Duodenal mucosa (tissue), 2 donors: Measurements from ENCODE around the gene NPFFR1.

Experiments used
- H3K27ac ChIP-seq: one replicate; pipeline ENCODE4 v1.7.0; 2013; ENCODE audit warnings: low read depth, low read length
- H3K27me3 ChIP-seq, 2 donors: one replicate each; pipeline ENCODE4 v1.7.0; 2013; ENCODE audit warnings: low read length in 2 of 2, control low read depth in 1 of 2; ENCODE audit not compliant: insufficient read depth in 2 of 2, control insufficient read depth in 1 of 2
- H3K36me3 ChIP-seq, 2 donors: one replicate each; pipeline ENCODE4 v1.7.0; 2013; ENCODE audit warnings: low read length in 2 of 2, control low read depth in 1 of 2; ENCODE audit not compliant: insufficient read depth in 2 of 2, control insufficient read depth in 1 of 2
- H3K4me1 ChIP-seq, 2 donors: one replicate each; pipeline ENCODE4 v1.7.0; 2013; ENCODE audit warnings: low read length in 2 of 2, control low read depth in 1 of 2; ENCODE audit not compliant: insufficient read depth in 2 of 2, control insufficient read depth in 1 of 2
- H3K4me3 ChIP-seq, 2 donors: one replicate each; pipeline ENCODE4 v1.7.0; 2013; ENCODE audit warnings: low read length in 2 of 2, low read depth in 1 of 2
- H3K9ac ChIP-seq, 2 donors: one replicate each; pipeline ENCODE4 v1.7.0; 2013; ENCODE audit warnings: low read length in 2 of 2, low read depth in 1 of 2
- H3K9me3 ChIP-seq, 2 donors: one replicate each; pipeline ENCODE4 v1.7.0; 2013; ENCODE audit warnings: low read length in 2 of 2, control low read depth in 1 of 2; ENCODE audit not compliant: control insufficient read depth in 1 of 2

The NPFFR1 gene

DNA sequence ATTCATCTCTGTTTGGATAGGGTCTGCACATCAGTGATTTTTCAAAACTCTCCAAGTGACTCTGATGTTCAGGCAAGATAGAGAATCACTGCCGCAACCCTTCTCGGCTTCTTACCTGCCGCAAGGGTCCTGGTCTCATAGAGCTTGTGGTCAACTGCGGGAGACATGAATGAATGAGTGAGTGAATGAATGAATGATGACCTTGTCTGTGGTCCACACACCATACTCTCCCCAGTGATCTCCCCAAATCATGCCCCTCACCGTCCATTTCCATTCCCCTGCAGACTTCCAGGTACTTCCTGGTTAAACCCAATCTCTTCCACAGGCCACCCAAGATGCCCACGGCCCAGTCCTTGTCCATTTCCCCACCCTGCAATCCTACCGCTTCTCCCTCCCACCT lies 5.9 kb upstream of the NPFFR1 start:
- H3K9ac ChIP-seq, result no peak overlapping the region
- H3K27ac ChIP-seq, result no peak overlapping the region
- peaks cover 8 to 11% of the 10 kb centered on the region in 2 donors for H3K27me3 ChIP-seq
- H3K4me3 ChIP-seq, result no peak overlapping the region
- no peaks in the 10 kb centered on the region for H3K9me3 ChIP-seq
- no peaks in the 10 kb centered on the region for H3K4me1 ChIP-seq
- H3K36me3 ChIP-seq, result no peaks in the 10 kb centered on the region

DNA sequence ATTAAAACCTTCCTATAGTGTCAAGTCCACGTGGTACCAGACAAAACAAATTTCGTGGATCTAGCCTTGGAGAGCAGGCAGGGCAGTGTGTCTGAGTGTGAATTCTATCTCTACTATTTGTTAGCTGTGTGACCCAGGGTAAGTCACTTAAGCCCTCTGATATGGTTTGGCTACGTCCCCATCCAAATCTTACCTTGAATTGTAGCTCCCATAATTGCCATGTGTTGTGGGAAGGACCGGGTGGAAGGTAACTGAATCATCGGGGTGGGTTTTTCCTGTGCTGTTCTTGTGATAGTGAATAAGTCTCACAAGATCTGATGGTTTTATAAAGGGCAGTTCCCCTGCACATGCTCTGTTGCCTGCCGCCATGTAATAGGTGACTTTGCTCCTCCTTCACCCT lies 2.8 kb upstream of the NPFFR1 start:
- Histone ChIP-seq H3K27ac (no peak overlapping the region), H3K4me1 (peaks cover 0 to 5% of the 10 kb centered on the region in 2 donors), H3K36me3 (no peaks in the 10 kb centered on the region), H3K4me3 (no peak overlapping the region), H3K27me3 (peaks cover 31% of the 10 kb centered on the region in 2 donors), H3K9me3 (no peaks in the 10 kb centered on the region), H3K9ac (no peak overlapping the region)

DNA sequence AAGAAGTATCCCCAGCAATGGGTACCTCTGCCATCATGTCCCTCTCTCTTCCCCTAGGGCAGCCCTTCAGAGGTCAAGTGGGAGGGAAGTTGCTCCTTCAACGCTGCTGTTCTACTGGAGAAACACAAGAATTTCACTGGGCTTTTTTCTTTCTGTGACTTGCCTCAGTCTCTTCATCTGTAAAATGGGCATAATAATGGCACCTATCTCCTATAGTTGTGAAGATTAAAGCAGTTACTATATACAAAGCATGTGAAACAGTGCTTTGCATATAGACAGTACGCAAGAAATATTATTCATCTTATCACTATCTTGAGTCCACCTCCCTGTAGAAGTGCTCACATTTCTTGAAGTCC lies 1.6 kb upstream of the NPFFR1 start:
- Histone ChIP-seq H3K27ac (no peak overlapping the region), H3K4me3 (no peak overlapping the region), H3K27me3 (peaks cover 31% of the 10 kb centered on the region in 2 donors), H3K36me3 (no peaks in the 10 kb centered on the region), H3K9ac (no peak overlapping the region), H3K9me3 (no peaks in the 10 kb centered on the region), H3K4me1 (peaks cover 0 to 5% of the 10 kb centered on the region in 2 donors)

DNA sequence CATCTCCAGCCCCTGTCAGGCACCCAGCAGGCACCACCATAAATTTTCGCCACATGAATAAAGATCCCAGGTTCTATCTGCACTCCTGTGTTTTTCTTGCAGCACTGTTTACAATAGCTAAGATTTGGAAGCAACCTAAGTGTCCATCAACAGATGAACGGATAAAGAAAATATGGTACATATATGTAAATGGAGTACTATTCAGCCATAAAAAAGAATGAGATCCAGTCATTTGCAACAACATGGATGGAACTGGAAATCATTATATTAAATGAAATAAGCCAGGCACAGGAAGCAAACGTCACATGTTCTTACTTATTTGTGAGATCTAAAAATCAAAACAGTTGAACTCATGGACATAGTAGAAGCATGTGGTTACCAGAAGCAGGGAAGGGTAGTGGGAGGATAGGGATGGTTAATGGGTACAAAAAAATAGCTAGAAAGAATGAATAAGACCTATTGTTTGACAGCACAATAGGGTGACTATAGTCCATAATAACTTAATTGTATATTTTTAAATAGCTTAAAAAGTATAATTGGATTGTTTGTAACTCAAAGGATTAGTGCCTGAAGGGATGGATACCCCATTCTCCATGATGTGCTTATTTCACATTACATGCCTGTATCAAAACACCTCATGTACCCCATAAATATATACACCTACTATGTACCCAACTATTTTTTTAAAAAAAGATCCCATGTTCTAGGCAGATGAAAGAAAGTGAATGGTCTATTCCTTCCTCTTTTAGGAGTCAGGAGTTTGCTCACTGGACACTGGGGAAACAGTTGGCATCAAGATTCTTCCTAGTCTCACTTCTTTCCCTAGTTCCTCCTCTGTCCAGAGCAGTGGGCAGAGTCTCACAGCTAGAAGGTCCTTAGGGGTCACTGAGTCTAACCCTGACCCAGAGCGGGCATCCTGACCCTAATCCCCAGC lies 1.0 kb upstream of the NPFFR1 start:
- H3K36me3 ChIP-seq, result no peaks in the 10 kb centered on the region
- no peaks in the 10 kb centered on the region for H3K9me3 ChIP-seq
- peaks cover 31 to 33% of the 10 kb centered on the region in 2 donors for H3K27me3 ChIP-seq
- H3K27ac ChIP-seq, result no peak overlapping the region
- no peak overlapping the region for H3K4me3 ChIP-seq
- peaks cover 0 to 5% of the 10 kb centered on the region in 2 donors for H3K4me1 ChIP-seq
- H3K9ac ChIP-seq, result no peak overlapping the region

DNA sequence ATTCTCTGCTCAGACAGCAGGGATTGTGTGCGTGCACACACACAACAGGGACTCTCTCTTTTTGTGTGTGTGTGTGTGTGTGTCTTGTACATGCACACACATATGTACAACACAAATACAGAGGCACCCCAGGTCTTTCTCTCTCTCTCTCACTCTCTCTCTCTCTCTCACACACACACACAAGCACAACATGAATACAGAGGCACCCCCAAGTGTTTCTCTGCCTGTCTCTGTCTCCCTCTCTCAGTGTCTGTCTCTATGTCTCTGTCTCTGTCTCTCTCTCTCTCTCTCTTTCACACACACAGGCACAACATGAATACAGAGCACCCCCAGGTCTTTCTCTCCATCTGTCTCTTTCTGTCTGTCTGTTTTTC lies 746 bp downstream of the NPFFR1 start:
- Histone ChIP-seq H3K9ac (no peak overlapping the region), H3K4me3 (no peak overlapping the region), H3K27ac (no peak overlapping the region)

DNA sequence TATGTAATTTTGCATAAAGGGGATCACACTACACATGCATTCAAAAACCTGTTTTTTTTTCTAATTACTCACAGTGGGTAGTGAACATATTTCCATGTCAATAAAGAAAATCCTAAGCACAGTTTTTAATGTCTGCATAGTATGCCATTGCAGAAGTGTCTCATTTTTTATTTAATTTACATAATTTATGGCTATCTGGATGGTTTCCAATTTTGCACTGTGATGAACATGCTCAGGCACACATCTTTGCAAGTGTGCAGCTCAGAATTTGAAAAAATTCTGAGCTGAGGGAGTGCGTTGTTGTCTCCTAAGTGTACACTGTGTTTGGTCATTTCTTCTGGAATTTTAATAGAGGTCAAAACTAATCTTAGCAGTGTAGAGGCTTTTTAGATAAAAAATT lies 2.2 kb downstream of the NPFFR1 start:
- H3K4me3 ChIP-seq, result no peak overlapping the region
- H3K36me3 ChIP-seq, result no peaks in the 10 kb centered on the region
- H3K27ac ChIP-seq, result no peak overlapping the region
- H3K27me3 ChIP-seq, result peaks cover 31 to 33% of the 10 kb centered on the region in 2 donors
- no peak overlapping the region for H3K9ac ChIP-seq
- peaks cover 0 to 5% of the 10 kb centered on the region in 2 donors for H3K4me1 ChIP-seq
- no peaks in the 10 kb centered on the region for H3K9me3 ChIP-seq

More for the DNA sequence above, 746 bp downstream of the NPFFR1 start:
- peaks cover 31 to 33% of the 10 kb centered on the region in 2 donors for H3K27me3 ChIP-seq
- no peaks in the 10 kb centered on the region for H3K9me3 ChIP-seq
- no peaks in the 10 kb centered on the region for H3K36me3 ChIP-seq
- H3K4me1 ChIP-seq, result peaks cover 0 to 5% of the 10 kb centered on the region in 2 donors

DNA sequence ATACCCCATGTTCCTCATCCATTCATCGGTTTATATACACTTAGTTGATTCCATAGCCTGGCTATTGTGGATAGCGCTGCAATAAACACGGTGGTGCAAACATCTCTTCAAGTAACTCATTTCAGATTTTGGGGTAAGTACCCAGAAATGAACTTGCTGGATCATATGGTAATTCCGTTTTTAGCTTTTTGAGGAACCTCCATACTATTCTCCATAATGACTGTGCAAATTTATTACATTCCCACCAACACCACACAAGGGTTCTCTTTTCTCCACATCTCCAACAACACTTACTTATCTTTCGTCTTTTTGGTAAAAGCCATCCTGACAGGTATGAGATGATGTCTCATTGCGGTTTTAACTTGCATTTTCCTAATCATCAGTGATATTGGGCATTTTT lies 3.7 kb downstream of the NPFFR1 start:
- no peaks in the 10 kb centered on the region for H3K36me3 ChIP-seq
- peaks cover 0 to 5% of the 10 kb centered on the region in 2 donors for H3K4me1 ChIP-seq
- H3K27me3 ChIP-seq, result peaks cover 22 to 28% of the 10 kb centered on the region in 2 donors
- H3K9ac ChIP-seq, result no peak overlapping the region
- H3K27ac ChIP-seq, result no peak overlapping the region
- H3K4me3 ChIP-seq, result no peak overlapping the region
- peaks cover 0 to 3% of the 10 kb centered on the region in 2 donors for H3K9me3 ChIP-seq

DNA sequence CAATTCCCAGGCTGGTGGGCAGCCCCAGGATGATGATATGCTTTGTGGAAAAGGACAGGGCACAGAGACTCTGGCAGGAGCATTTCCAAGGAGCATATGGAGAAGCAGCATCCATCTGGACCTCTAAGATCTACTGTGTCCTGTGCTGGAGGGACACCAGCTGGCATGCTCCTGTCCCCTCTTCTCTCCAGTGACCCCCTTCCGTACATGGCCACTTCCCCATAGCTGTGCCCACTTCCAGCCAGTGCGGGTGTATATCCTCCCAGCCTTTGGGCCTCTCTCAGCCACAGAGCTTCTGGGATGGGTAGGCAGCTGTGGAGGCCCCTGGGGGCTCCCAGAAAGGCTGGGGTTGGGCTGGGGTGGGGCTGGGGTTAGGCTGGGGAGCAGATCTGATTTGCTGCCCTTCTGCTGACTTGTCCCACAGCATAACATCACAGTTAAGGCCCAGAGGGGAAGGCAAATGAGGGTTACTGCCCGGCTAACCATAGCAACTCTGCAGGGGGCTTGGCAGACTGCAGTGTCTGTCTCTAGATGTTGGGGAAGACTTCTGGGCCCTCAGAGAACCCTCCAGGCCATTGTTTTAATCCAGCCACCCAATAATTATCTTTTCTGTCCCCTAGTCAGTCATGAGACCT lies 6.3 kb downstream of the NPFFR1 start:
- Histone ChIP-seq H3K9ac (no peak overlapping the region), H3K27me3 (peaks cover 2 to 3% of the 10 kb centered on the region in 2 donors), H3K4me3 (no peak overlapping the region), H3K4me1 (peaks cover 0 to 2% of the 10 kb centered on the region in 2 donors), H3K9me3 (peaks cover 0 to 3% of the 10 kb centered on the region in 2 donors), H3K36me3 (no peaks in the 10 kb centered on the region), H3K27ac (no peak overlapping the region)

DNA sequence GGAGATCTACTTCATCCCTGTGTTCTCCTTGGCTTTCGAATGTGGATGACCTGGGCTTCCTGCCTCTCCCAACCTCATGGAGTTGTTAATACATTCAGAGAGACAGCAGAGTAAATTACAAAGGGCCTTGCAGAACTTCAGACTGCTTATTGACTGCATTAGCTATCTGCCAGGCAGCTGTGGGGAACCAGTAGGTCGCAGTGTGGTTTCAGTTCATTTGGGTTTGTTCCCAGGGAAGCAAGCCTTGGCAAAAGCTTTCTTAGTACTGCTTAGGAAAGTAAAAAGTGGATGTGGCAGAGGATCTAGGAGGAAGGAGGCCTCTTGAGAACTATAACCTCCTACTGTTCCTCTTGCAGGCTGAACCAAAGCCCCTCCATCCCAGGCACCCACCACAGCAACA lies 9.2 kb downstream of the NPFFR1 start:
- Histone ChIP-seq H3K27me3 (no peaks in the 10 kb centered on the region), H3K9ac (no peak overlapping the region), H3K4me1 (peaks cover 0 to 3% of the 10 kb centered on the region in 2 donors), H3K36me3 (no peaks in the 10 kb centered on the region), H3K4me3 (no peak overlapping the region), H3K9me3 (peaks cover 0 to 3% of the 10 kb centered on the region in 2 donors), H3K27ac (no peak overlapping the region)

DNA sequence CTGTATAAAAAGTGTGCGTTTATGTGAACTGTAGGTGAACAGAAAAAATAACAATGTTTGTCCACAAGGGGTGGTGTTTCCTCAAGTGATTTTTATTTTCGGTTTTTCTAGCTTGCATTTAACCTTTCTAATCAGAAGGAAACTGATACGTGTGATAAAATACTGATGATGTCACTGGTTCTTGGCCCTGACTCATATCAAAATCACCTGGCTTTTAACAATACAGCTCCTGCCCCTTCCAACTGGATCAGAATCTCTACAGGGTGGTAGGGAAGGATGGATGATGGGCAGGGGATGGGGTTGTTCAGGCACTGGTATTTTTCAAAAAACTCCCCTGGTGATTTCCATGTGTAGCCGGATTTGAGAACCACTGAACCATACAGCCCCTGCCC lies 10.9 kb downstream of the NPFFR1 start:
- Histone ChIP-seq H3K27ac (no peak overlapping the region), H3K36me3 (no peaks in the 10 kb centered on the region), H3K9me3 (peaks cover 0 to 3% of the 10 kb centered on the region in 2 donors), H3K9ac (no peak overlapping the region), H3K4me1 (peaks cover 0 to 3% of the 10 kb centered on the region in 2 donors), H3K4me3 (no peak overlapping the region), H3K27me3 (no peaks in the 10 kb centered on the region)
